HG03108 (cell line): ENCODE measurements around the gene MS4A6A.
"Not testable (repeated sequence)": the region's sequence is repeated elsewhere in the genome, so short reads cannot be mapped to it uniquely, and the experiment has no call there.

Experiments used
- ATAC-seq: cut with Tn5 transposase; IDR thresholded peaks from one replicate; pipeline ENCODE4 v1.9.1; 2021; ENCODE audit warnings: moderate library complexity; ENCODE audit not compliant: unreplicated experiment

Gene MS4A6A

GRCh38 chr11:60130496-60130895 is 52.4 kb downstream of the MS4A6A start:
- no peak for ATAC-seq

- no peak for ATAC-seq
Observed at GRCh38 chr11:60129853-60130252, 53.0 kb downstream of the MS4A6A start.

- ATAC-seq: not testable (repeated sequence)
Observed at GRCh38 chr11:60128866-60129265, 54.0 kb downstream of the MS4A6A start.

GRCh38 chr11:60128376-60128775 is 54.5 kb downstream of the MS4A6A start:
- ATAC-seq: no peak

GRCh38 chr11:60127311-60127811 is 55.5 kb downstream of the MS4A6A start:
- ATAC-seq: no peak

- ATAC-seq: no peak
Observed at GRCh38 chr11:60125956-60126585, 56.8 kb downstream of the MS4A6A start.

GRCh38 chr11:60124802-60125432 is 58.0 kb downstream of the MS4A6A start:
- no peak for ATAC-seq
